ENCODE data around the gene HOXC11.
A peak's percentile ranks its signal among the peaks of the same experiment; 100 is the strongest.

Gene HOXC11

GRCh38 chr12:53972722-53973235 is at the start of gene HOXC11:
HOXC11 (plus strand) TSS chr12:53973126; CDS start chr12:53973242, 116 bp downstream.
- DNase-seq (ENCODE audit: low read depth in 2 of 2): no peak

- no peak for DNase-seq (ENCODE audit: low read depth in 2 of 2)
Observed at GRCh38 chr12:53924521-53925405, 48.2 kb upstream of the HOXC11 start.

- no peak for DNase-seq (ENCODE audit: low read depth in 2 of 2)
Observed at GRCh38 chr12:53927220-53928029, 45.5 kb upstream of the HOXC11 start.

DNA sequence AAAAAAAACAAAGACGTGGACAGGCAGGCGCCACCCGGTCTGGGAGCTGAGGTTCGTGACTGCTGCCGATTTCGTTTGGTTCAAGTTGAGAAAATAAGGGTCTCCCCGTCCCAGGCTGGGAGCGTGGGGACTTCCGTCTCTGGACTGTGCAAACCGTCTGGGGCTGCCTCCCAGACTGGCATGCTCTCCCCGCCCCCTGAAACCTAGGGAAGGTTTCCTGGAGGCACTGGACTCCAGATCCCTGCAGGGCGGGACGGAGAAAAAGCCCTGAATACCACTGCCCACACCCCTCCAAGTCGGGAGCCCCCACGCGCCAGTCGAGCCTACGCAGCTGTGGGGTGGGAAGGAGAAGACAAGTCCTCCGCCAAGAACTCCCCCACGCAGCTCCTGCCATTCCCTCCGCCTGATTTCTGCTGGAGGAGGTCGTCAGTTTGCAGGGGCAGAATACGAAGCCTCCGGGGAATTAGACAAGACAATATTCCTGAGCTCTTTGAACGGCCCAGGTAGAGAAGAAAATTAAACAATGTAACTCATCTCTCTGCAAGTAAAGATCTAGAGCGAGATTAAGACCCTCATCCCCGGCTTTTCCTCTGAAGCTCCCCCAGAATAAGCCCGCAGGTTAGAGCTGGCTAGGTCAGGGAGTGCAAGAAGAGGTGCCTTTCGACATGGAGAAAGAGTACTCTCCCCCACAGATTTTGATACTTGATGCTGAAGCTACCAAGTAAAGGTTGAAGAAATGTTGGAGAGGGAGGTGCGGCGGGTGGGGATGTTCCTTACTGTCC is 44.7 kb upstream of the HOXC11 start:
- no peak for DNase-seq (ENCODE audit: low read depth in 2 of 2)

GRCh38 chr12:53929527-53929926 is 43.4 kb upstream of the HOXC11 start:
- no peak for DNase-seq (ENCODE audit: low read depth in 2 of 2)

DNA sequence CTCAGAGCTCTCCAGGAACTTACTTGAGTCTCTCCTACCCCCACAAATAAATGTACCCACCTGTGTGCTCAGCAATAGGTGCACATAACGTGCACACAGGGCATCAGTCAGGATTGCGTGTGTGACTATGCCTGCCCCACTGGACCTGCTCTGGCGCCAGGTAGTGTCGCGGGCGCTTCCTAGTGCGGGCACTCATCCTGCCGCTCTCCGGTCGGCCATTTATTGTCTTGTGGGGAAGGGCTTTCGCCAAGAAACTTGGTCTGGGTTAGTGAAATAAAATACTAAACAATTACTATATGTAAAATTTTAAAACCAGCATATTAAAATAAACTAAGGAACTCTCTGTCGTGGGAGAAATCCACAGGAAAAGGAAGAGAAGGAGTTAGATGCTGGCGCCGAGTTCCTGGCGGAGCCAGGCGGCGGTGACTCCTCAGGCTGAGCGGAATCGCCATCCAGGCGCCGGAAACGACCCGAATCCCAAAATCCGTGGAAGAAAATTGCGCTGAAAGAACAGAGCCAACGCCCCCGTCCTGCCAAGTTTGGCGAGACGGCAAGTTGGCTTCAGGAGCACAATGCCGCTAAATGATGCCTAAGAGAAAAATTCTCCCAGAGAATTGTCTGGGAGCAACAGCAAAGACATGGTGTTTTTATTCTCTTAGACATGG is 42.2 kb upstream of the HOXC11 start:
- DNase-seq (ENCODE audit: low read depth in 2 of 2): no peak

GRCh38 chr12:53931844-53932581 is 40.9 kb upstream of the HOXC11 start:
- no peak for DNase-seq (ENCODE audit: low read depth in 2 of 2)

DNA sequence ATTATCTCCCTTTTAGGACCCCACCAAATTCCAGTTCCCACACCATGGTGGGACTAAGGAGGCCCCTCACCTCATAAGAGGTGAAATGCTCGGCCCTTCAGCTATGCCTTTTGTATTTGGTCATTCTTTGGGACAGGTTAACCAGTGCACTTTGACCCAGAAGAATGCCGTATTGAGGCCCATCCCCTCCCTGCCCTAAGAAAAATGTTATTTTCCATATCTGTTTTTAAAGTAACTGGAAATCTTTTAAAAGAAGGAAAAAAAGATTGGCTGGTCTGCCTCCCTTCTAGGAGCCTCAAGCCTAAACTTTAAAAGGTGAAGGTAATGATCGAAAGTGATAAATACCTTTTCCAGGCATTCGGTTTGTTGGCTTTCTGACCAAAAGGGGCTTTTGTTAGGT is 40.0 kb upstream of the HOXC11 start:
- DNase-seq (ENCODE audit: low read depth in 2 of 2): no peak

- DNase-seq (ENCODE audit: low read depth in 2 of 2): no peak
Observed at GRCh38 chr12:53935383-53936341, 37.3 kb upstream of the HOXC11 start.

DNA sequence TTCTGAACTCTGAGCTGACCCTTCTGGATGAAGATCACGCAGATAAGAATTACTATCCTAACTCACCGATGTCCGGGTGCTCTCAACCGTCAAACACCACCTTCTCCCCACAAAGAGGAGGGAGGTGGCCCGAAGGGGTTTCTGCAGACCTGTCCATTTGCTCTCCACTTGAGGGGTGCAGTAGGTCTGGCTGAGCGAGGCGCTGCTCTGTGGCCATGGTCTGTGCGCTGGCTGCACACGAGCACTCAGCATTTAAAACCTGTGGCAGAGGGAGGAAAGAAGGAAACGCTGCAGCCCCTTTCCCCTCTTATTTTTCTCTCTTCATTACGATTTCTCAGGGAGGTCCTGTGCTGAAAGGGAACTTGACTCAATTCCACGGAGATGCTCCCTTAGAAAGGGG is 35.8 kb upstream of the HOXC11 start:
- no peak for DNase-seq (ENCODE audit: low read depth in 2 of 2)

GRCh38 chr12:53937596-53938325 is 35.2 kb upstream of the HOXC11 start:
- DNase-seq (ENCODE audit: low read depth in 2 of 2): no peak

GRCh38 chr12:53938326-53939140 is 34.4 kb upstream of the HOXC11 start, which contains the start of gene HOXC13:
HOXC13 (plus strand) TSS chr12:53938831; CDS start chr12:53938907, 76 bp downstream.
- DNase-seq (ENCODE audit: low read depth in 2 of 2): peak in 1 of 2 donors; percentile 45

DNA sequence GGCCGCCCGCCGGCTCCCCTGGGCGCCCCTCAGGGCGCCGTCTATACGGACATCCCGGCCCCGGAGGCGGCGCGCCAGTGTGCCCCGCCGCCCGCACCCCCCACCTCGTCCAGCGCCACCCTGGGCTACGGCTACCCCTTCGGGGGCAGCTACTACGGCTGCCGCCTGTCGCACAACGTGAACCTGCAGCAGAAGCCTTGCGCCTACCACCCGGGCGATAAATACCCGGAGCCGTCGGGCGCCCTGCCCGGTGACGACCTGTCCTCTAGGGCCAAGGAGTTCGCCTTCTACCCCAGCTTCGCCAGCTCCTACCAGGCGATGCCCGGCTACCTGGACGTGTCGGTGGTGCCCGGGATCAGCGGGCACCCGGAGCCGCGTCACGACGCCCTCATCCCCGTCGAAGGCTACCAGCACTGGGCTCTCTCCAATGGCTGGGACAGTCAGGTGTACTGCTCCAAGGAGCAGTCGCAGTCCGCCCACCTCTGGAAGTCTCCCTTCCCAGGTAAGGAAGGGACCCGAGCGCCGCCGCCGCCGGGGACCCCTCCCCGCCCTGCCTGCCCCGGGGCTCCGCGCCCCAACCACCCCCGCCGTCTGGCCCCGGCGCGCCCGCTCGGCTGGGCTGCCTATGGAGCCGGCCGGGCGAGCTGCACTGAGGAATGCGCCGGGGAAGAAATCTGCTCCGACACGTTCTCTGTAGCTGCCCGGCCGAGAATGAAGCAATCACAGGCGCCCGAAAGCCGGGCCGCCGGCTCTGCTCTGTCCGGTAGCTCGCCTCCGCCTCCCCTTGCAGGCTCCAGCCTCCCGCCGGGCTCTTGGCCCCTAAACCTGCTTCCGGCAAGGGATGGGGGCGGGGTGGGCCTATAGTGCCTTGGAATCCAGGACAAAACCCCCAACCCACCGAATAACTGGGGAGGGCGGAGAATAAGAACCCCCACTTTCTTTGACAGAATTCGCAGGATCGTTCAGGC is 33.5 kb upstream of the HOXC11 start:
- no peak for DNase-seq (ENCODE audit: low read depth in 2 of 2)

- DNase-seq (ENCODE audit: low read depth in 2 of 2): no peak
Observed at GRCh38 chr12:53940443-53941014, 32.4 kb upstream of the HOXC11 start.

GRCh38 chr12:53941187-53941586 is 31.7 kb upstream of the HOXC11 start:
- DNase-seq (ENCODE audit: low read depth in 2 of 2): no peak

- no peak for DNase-seq (ENCODE audit: low read depth in 2 of 2)
Observed at GRCh38 chr12:53941750-53942149, 31.2 kb upstream of the HOXC11 start.
